AG04450 (cell line): ENCODE data around the gene GJB5. TPM values are rescaled to one million over a fixed set of nuclear protein-coding genes. Genes with fewer than 3 reads are reported as not detected.
"Not testable (repeated sequence)": the region's sequence is repeated elsewhere in the genome, so short reads cannot be mapped to it uniquely, and the experiment has no call there.

Source experiments
- CTCF ChIA-PET: fragments of 300-600, 350-600 bp; formaldehyde crosslinking; extraction: SDS; loops from one replicate; lab custom pipeline; 2022; ENCODE audit warnings: antibody characterized with exemption, inconsistent platforms; lab: Charles Lee
- POLR2A ChIA-PET: fragments of 350-600 bp; formaldehyde crosslinking; extraction: SDS; loops from one replicate; lab custom pipeline; 2021; ENCODE audit warnings: antibody characterized with exemption, inconsistent platforms; lab: Yijun Ruan, JAX
- DNase-seq: peaks from one replicate; pipeline ENCODE4 v3.0.0-alpha.2; 2011; ENCODE audit warnings: low read depth, low spot score
- H3K27ac ChIP-seq: one replicate; pipeline ENCODE4 v1.5.1; 2012; ENCODE audit warnings: low read depth, low read length, control low read depth
- H3K27me3 ChIP-seq: one replicate; pipeline ENCODE4 v1.6.0; 2012; ENCODE audit warnings: low read length; ENCODE audit not compliant: control insufficient read depth, insufficient read depth
- H3K4me3 ChIP-seq: 2 replicates; pipeline ENCODE4 v1.5.1; 2011; ENCODE audit warnings: mild to moderate bottlenecking, low read depth, low read length, control low read depth
- H3K9me3 ChIP-seq: 2 replicates; pipeline ENCODE4 v1.5.1; 2012; ENCODE audit warnings: low read length; ENCODE audit not compliant: control insufficient read depth, insufficient read depth
- CTCF ChIP-seq: IDR thresholded peaks from 2 replicates; pipeline ENCODE4 v1.5.1; 2011; ENCODE audit warnings: low read depth, low read length, control low read depth, inconsistent platforms
- polyA plus RNA-seq: library from polyadenylated mRNA; depleted of rRNA; stranded (reverse); fragments of >200 nt; gene quantifications from 2 replicates; pipeline ENCODE4 v1.2.3, GENCODE V29; 2011

The GJB5 gene
- polyA plus RNA-seq, 1 experiment = not detected

- ChIA-PET CTCF (no interaction called here), POLR2A (no interaction called here)
- no peak for TF ChIP-seq CTCF
- Histone ChIP-seq H3K4me3 (no peak overlapping the region), H3K27me3 (no peaks in the 10 kb centered on the region), H3K27ac (no peak overlapping the region), H3K9me3 (no peaks in the 10 kb centered on the region)
- DNase-seq = no peak
Observed at GRCh38 chr1:34770891-34771504, 16.2 kb downstream of the GJB5 start.

GRCh38 chr1:34771573-34772371 lies 16.9 kb downstream of the GJB5 start:
- Histone ChIP-seq H3K27ac (no peak overlapping the region), H3K9me3 (no peaks in the 10 kb centered on the region), H3K4me3 (no peak overlapping the region), H3K27me3 (peaks cover 2% of the 10 kb centered on the region)
- ChIA-PET CTCF (interaction anchor here (1.4 kb wide), 1 partner anchor 29 kb away, joined by 4 read pairs; no protein-coding TSS in a partner anchor), POLR2A (no interaction called here)
- DNase-seq = no peak
- no peak for TF ChIP-seq CTCF

GRCh38 chr1:34773114-34773513 lies 18.3 kb downstream of the GJB5 start:
- H3K4me3 ChIP-seq, H3K27ac ChIP-seq, H3K27me3 ChIP-seq, DNase-seq, POLR2A ChIA-PET, H3K9me3 ChIP-seq: not testable (repeated sequence)
- CTCF ChIA-PET = interaction anchor here (1.4 kb wide), 1 partner anchor 31 kb away, joined by 4 read pairs; no protein-coding TSS in a partner anchor

- ChIA-PET POLR2A (no interaction called here), CTCF (no interaction called here)
- H3K9me3 ChIP-seq = no peaks in the 10 kb centered on the region
- H3K27ac ChIP-seq = no peak overlapping the region
- no peak for DNase-seq
- no peak for TF ChIP-seq CTCF
- no peak overlapping the region for H3K4me3 ChIP-seq
- peaks cover 12% of the 10 kb centered on the region for H3K27me3 ChIP-seq
Observed at GRCh38 chr1:34774957-34775356, 20.1 kb downstream of the GJB5 start.

GRCh38 chr1:34776911-34777310 lies 22.1 kb downstream of the GJB5 start:
- DNase-seq = no peak
- ChIA-PET POLR2A (no interaction called here), CTCF (interaction anchor here (1.4 kb wide), 1 partner anchor 34 kb away, joined by 5 read pairs; no protein-coding TSS in a partner anchor)
- no peak for TF ChIP-seq CTCF
- Histone ChIP-seq H3K27me3 (peaks cover 32% of the 10 kb centered on the region), H3K4me3 (no peak overlapping the region), H3K27ac (no peak overlapping the region), H3K9me3 (no peaks in the 10 kb centered on the region; the same call in 1 of the 2 replicates)
